Endodermal cell (in vitro differentiated cells): ENCODE data around the gene CDH2. TPM values are rescaled to one million over a fixed set of nuclear protein-coding genes. Genes with fewer than 3 reads are reported as not detected.
A peak's percentile ranks its signal among the peaks of the same experiment; 100 is the strongest.

Experiments used
- DNase-seq: peaks from one replicate; pipeline ENCODE4 v3.0.0-alpha.2; 2017
- H3K27ac ChIP-seq: 2 replicates; pipeline ENCODE4 v1.5.1; 2013; ENCODE audit warnings: mild to moderate bottlenecking, low read depth, low read length, moderate library complexity
- H3K27me3 ChIP-seq: 2 replicates; pipeline ENCODE4 v1.6.1; 2013; ENCODE audit warnings: mild to moderate bottlenecking, low read length, moderate library complexity; ENCODE audit not compliant: insufficient read depth, control insufficient read depth, poor library complexity, severe bottlenecking
- H3K36me3 ChIP-seq: 2 replicates; pipeline ENCODE4 v1.7.0; 2013; ENCODE audit warnings: mild to moderate bottlenecking, low read length, moderate library complexity; ENCODE audit not compliant: control insufficient read depth, insufficient read depth
- H3K4me1 ChIP-seq: one replicate; pipeline ENCODE4 v1.7.0; 2013; ENCODE audit warnings: low read length; ENCODE audit not compliant: control insufficient read depth, insufficient read depth
- H3K4me3 ChIP-seq: 2 replicates; pipeline ENCODE4 v1.5.1; 2013; ENCODE audit warnings: mild to moderate bottlenecking, low read length, moderate library complexity
- H3K9ac ChIP-seq: 2 replicates; pipeline ENCODE4 v1.6.1; 2013; ENCODE audit warnings: mild to moderate bottlenecking, low read length, moderate library complexity; ENCODE audit not compliant: poor library complexity, severe bottlenecking; ENCODE audit errors: extremely low read depth
- H3K9me3 ChIP-seq: 2 replicates; pipeline ENCODE4 v1.6.1; 2013; ENCODE audit warnings: mild to moderate bottlenecking, low read length, moderate library complexity; ENCODE audit not compliant: control insufficient read depth
- H3K27ac Mint-ChIP-seq: 2 replicates; pipeline ENCODE4 v1.8.0; 2020; ENCODE audit warnings: mixed read lengths
- H3K27me3 Mint-ChIP-seq: 2 replicates; pipeline ENCODE4 v1.8.0; 2021; ENCODE audit warnings: mild to moderate bottlenecking, mixed read lengths; ENCODE audit not compliant: insufficient read depth
- H3K36me3 Mint-ChIP-seq: 2 replicates; pipeline ENCODE4 v1.8.0; 2020; ENCODE audit warnings: low read depth, mixed read lengths
- H3K4me1 Mint-ChIP-seq: 2 replicates; pipeline ENCODE4 v1.8.0; 2020; ENCODE audit warnings: mixed read lengths
- H3K4me3 Mint-ChIP-seq: 2 replicates; pipeline ENCODE4 v1.8.0; 2020; ENCODE audit warnings: mild to moderate bottlenecking, moderate library complexity, mixed read lengths
- H3K9me3 Mint-ChIP-seq: 2 replicates; pipeline ENCODE4 v1.8.0; 2020; ENCODE audit warnings: mild to moderate bottlenecking, mixed read lengths
- WGBS, 2 experiments: methylation state at CpG; one replicate each; pipeline versions ENCODE4 v1.1.5 to v1.1.7; 2013; ENCODE audit warnings: missing lambda C conversion rate in 2 of 2, mixed read lengths in 1 of 2; ENCODE audit not compliant: insufficient coverage in 1 of 2, insufficient read length in 1 of 2; 5-methylcytosine and 5-hydroxymethylcytosine counted together
- total RNA-seq, 2 donors: library from RNA; stranded (reverse); fragmentation: NEBNext Ultra II Directional in 1 of 2; extraction: Animal tissue kit (Norgen Biotek cat#: 25700) in 1 of 2; gene quantifications; 2 replicates in 1 of 2; 3 replicates in 1 of 2; pipeline ENCODE4 v1.2.1, GENCODE V29; 2021
- TF ChIP-seq, protein P1 (sequence below): fragments of 200-600 bp; sonication (generic); conservative IDR thresholded peaks from 2 replicates; pipeline ENCODE4 v1.5.0; 2021; ENCODE audit warnings: antibody characterized with exemption, mild to moderate bottlenecking

The CDH2 gene
- total RNA-seq, 2 donors from 2014 or later: 486 to 572 TPM

DNA sequence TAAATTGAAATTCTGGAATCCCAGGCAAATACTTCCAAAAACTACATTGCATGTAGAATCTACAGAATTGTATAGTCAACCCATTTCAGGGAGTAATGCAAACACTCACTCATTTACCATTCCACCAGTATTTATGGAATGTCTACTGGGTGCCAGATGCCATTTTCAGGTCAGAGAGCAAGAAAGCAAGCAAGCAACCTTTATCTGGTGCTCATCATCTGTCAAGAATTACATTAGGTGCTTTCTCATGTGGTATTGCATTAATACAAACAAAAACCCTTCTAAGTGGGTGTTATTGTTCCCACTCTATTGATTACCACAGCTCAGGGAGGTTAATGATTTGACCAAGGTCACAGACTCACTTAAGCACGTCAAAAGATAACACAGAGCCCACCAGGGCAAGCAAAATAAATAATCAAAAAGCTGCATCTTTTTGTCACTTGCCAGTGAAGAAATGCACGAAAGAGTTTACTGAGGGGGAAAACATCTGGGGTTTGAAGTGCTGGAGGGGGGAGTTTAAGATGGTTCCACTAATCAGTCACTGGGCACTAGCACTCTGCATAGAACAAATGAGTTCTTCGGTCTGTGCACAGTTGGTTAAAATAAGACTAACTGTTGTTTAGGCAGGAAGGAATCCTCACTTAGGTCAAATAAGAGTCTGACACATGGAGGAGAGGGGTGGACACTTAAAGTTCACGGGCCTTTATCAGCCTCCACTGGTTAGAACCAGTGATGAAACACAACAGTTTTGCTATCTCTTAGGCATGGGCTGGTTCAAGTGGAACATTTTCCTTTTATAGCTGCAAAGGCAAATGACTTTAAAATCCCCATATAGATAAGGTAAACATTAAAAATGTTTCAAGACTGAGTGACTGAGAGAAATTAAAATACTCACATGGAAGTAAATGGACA lies 208.8 kb downstream of the CDH2 start:
- Histone ChIP-seq H3K9ac (no peak overlapping the region), H3K9me3 (no peaks in the 10 kb centered on the region), H3K27ac (no peak overlapping the region), H3K4me1 (peaks cover 4% of the 10 kb centered on the region), H3K36me3 (peaks cover 95% of the 10 kb centered on the region), H3K27me3 (no peaks in the 10 kb centered on the region), H3K4me3 (no peak overlapping the region)
- TF ChIP-seq, protein P1, sequence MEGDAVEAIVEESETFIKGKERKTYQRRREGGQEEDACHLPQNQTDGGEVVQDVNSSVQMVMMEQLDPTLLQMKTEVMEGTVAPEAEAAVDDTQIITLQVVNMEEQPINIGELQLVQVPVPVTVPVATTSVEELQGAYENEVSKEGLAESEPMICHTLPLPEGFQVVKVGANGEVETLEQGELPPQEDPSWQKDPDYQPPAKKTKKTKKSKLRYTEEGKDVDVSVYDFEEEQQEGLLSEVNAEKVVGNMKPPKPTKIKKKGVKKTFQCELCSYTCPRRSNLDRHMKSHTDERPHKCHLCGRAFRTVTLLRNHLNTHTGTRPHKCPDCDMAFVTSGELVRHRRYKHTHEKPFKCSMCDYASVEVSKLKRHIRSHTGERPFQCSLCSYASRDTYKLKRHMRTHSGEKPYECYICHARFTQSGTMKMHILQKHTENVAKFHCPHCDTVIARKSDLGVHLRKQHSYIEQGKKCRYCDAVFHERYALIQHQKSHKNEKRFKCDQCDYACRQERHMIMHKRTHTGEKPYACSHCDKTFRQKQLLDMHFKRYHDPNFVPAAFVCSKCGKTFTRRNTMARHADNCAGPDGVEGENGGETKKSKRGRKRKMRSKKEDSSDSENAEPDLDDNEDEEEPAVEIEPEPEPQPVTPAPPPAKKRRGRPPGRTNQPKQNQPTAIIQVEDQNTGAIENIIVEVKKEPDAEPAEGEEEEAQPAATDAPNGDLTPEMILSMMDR: no peak
- H3K36me3 Mint-ChIP-seq: peaks cover 88% of the 10 kb centered on the region
- peaks cover 30% of the 10 kb centered on the region for H3K4me1 Mint-ChIP-seq
- no peaks in the 10 kb centered on the region for H3K9me3 Mint-ChIP-seq
- no peaks in the 10 kb centered on the region for H3K27me3 Mint-ChIP-seq
- H3K27ac Mint-ChIP-seq: peak overlapping the region; percentile 25
- DNase-seq: no peak
- no peak overlapping the region for H3K4me3 Mint-ChIP-seq
- 64 to 85% methylated on average over 3 to 4 of the region's 4 CpGs for WGBS, 2 experiments

DNA sequence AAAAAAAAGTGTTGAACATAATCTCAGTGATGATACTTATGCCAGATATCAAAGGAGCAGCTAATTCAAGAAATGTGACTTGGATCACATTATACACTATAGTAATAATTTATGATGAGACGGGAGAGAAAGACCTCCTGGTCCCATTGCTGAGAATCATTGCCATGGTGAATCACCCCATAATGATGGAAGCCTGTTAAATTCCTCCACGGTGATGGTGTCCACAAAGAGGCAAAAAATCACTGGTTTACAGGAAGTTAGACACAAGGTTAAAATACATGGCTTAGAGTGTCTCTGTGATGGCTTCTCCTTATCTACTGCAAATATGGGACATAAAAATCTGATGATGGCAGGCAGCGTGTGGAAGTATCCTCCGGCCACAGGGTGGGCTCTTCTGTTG lies 210.0 kb downstream of the CDH2 start:
- Histone ChIP-seq H3K9ac (no peak overlapping the region), H3K9me3 (no peaks in the 10 kb centered on the region), H3K36me3 (peaks cover 95% of the 10 kb centered on the region), H3K27ac (no peak overlapping the region), H3K4me3 (no peak overlapping the region), H3K27me3 (no peaks in the 10 kb centered on the region), H3K4me1 (peaks cover 4% of the 10 kb centered on the region)
- Mint-ChIP-seq H3K9me3 (no peaks in the 10 kb centered on the region), H3K36me3 (peaks cover 87% of the 10 kb centered on the region), H3K27me3 (no peaks in the 10 kb centered on the region), H3K4me1 (peaks cover 30% of the 10 kb centered on the region), H3K4me3 (no peak overlapping the region), H3K27ac (no peak overlapping the region)
- WGBS, 2 experiments: 93 to 94% methylated on average over 4 of the region's 4 CpGs
- DNase-seq: no peak
- TF ChIP-seq, protein P1: no peak

- no peak for DNase-seq
- Histone ChIP-seq H3K4me3 (no peak overlapping the region), H3K9me3 (no peaks in the 10 kb centered on the region), H3K36me3 (peaks cover 98% of the 10 kb centered on the region), H3K27me3 (no peaks in the 10 kb centered on the region), H3K9ac (no peak overlapping the region), H3K4me1 (peaks cover 4% of the 10 kb centered on the region), H3K27ac (no peak overlapping the region)
- H3K9me3 Mint-ChIP-seq: no peaks in the 10 kb centered on the region
- peaks cover 29% of the 10 kb centered on the region for H3K4me1 Mint-ChIP-seq
- peaks cover 90% of the 10 kb centered on the region for H3K36me3 Mint-ChIP-seq
- H3K27me3 Mint-ChIP-seq: no peaks in the 10 kb centered on the region
- TF ChIP-seq, protein P1: no peak
- no peak overlapping the region for H3K4me3 Mint-ChIP-seq
- WGBS, 2 experiments: 62% methylated on average over 1 of the region's 1 CpG; no CpG with 5 or more reads in 1 of the 2 experiments
- peak overlapping the region; percentile 76 for H3K27ac Mint-ChIP-seq
These were observed 212.1 kb downstream of the CDH2 start for GRCh38 chr18:27964811-27965210.
